Measurements from ENCODE around the gene PSD. TPM values are rescaled to one million over a fixed set of nuclear protein-coding genes. Genes with fewer than 3 reads are reported as not detected.

Gene PSD
- total RNA-seq (1 to 10 TPM in 4 of 9 donors, under 1 TPM in 5; 0.34 to 1.7 (median 0.86) TPM), polyA plus RNA-seq (under 1 TPM; 0.14 to 0.76 TPM)
- long read RNA-seq, donor 1, partial matches to known transcripts, result 0 of 1 reads
- long read RNA-seq, donor 1, other reads (novel, unspliced or antisense), result 1 of 1 reads
- long read RNA-seq, donor 2, partial matches to known transcripts, result 1 of 2 reads
- long read RNA-seq, donor 2, other reads (novel, unspliced or antisense), result 1 of 2 reads
- long read RNA-seq, donor 3, partial matches to known transcripts, result 0 of 1 reads
- long read RNA-seq, donor 3, other reads (novel, unspliced or antisense), result 1 of 1 reads

DNA sequence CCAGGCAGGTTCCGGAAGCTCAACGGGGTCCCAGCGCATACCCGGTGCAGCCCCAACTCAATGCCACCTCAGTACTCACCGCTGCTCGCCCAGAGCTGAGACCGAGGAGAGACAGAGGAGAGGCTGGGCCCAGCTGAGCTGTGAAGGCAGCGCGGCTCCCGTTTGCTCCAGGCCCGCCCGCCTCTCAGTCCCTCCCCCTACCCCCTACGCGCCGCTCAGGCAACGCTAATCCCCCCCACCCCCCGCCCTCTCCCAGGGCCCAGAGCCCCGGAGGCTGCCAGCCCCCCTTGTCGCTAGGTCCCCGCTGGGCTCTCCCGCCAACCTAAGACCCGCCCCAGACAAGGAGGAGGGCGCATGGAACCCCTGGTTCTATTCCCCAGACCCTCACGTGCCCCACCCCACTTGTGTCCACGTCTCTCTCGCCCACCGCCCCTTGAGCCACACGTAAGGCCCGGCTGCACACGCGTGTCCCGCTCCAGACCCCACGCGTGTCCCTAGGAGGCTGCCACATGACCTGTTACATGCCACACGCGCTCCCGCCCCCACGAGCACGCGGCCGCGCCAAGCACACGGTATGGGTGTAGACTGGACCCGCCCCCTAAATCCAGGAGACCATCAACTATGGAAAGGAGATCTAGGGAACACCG is at the start of gene PSD:
Gene PSD (minus strand): TSS at position 164 of the 647 bp plus-strand sequence. CDS start 1,747 bp downstream, outside the sequence.
- peak within 1 kb of the TSS; percentile 13 to 99 (median 88) for H3K4me3 ChIP-seq
- no peaks in the 10 kb centered on the region for H3K9me3 ChIP-seq
- peaks cover 6 to 44% (median 28%) of the 10 kb centered on the region in 12 donors for H3K4me1 ChIP-seq
- H3K27me3 ChIP-seq, result peaks cover 7 to 48% (median 26%) of the 10 kb centered on the region in 9 donors
- WGBS, 4 donors, result 1 to 3% (median 2%) methylated on average over 22 to 45 of the region's 45 CpGs
- H3K27ac ChIP-seq, result peak within 1 kb of the TSS in 1 of 12 donors; percentile 91
- TF ChIP-seq, protein P1, sequence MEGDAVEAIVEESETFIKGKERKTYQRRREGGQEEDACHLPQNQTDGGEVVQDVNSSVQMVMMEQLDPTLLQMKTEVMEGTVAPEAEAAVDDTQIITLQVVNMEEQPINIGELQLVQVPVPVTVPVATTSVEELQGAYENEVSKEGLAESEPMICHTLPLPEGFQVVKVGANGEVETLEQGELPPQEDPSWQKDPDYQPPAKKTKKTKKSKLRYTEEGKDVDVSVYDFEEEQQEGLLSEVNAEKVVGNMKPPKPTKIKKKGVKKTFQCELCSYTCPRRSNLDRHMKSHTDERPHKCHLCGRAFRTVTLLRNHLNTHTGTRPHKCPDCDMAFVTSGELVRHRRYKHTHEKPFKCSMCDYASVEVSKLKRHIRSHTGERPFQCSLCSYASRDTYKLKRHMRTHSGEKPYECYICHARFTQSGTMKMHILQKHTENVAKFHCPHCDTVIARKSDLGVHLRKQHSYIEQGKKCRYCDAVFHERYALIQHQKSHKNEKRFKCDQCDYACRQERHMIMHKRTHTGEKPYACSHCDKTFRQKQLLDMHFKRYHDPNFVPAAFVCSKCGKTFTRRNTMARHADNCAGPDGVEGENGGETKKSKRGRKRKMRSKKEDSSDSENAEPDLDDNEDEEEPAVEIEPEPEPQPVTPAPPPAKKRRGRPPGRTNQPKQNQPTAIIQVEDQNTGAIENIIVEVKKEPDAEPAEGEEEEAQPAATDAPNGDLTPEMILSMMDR (IDR thresholded peaks at IDR 0.05), result no peak
- TF ChIP-seq POLR2A (IDR thresholded peaks at IDR 0.05), result no peak
- peaks cover 0 to 9% (median 7%) of the 10 kb centered on the region in 9 donors for H3K36me3 ChIP-seq
- no peak for ATAC-seq
- intact Hi-C loops (cut with DNase I), result loop anchor here in 1 of 10 donors (10.0 kb wide), 1 partner anchor 254 kb away; no protein-coding TSS in a partner anchor
- DNase-seq, result no peak

DNA sequence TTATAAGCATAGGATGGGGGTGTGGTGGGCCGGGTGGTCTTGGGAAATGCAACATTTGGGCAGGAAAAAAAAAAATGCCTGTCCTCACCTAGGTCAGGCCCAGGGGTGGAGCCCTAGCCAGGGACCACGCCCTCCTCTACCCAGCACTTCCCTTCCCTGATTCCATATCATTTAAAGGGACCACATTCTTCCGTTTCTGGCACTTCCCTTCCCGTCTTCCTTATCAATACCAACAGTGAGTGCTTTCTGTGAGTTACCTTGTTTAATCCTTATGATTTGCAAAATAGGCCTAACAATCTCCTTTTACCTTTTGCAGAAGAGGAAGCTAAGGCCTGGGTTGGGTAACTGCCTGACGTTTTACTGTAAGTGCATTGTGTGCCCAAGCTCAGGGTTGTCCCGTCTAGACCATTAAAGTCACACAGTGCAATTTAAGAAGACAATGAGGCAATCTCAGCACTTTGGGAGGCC is 49.4 kb upstream of the PSD start:
- intact Hi-C loops (cut with DNase I), result no loop called here
- Histone ChIP-seq H3K27ac (peak overlapping the region in 1 of 12 donors; percentile 75), H3K4me1 (peaks cover 0 to 19% (median 0%) of the 10 kb centered on the region in 12 donors), H3K4me3 (peak overlapping the region in 1 of 12 donors; percentile 1), H3K27me3 (no peaks in the 10 kb centered on the region), H3K36me3 (peaks cover 0 to 6% (median 0%) of the 10 kb centered on the region in 9 donors), H3K9me3 (no peaks in the 10 kb centered on the region)
- WGBS, 4 donors, result 57 to 74% (median 66%) methylated on average over 6 of the region's 6 CpGs
- DNase-seq (no peak), ATAC-seq (peak in 2 of 4 donors; percentile 23 to 40)
- TF ChIP-seq POLR2A (IDR thresholded peaks at IDR 0.05), result no peak
- TF ChIP-seq, protein P1 (IDR thresholded peaks at IDR 0.05), result no peak

DNA sequence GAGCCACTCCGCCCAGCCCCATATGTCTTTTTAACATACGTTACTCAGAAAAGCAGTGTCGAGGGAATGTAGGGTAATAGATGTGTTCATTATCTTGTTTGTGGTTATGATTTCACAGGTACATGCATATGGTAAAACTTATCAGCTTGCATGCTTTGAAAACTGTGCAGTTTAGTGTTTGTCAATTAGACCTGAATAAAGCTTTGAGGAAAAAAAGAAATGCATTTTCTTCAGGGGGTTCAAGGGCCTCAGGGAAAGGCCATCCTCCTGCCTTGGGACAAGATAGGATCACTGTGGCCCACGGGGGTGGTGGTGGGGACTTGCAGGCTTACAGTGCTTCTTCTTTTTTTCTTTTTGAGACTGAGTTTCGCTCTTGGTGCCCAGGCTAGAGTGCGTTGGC is 48.7 kb upstream of the PSD start:
- Histone ChIP-seq H3K4me1 (peaks cover 0 to 25% (median 2%) of the 10 kb centered on the region in 12 donors), H3K9me3 (no peaks in the 10 kb centered on the region), H3K27me3 (no peaks in the 10 kb centered on the region), H3K27ac (peak overlapping the region in 1 of 12 donors; percentile 75), H3K36me3 (peaks cover 0 to 6% (median 0%) of the 10 kb centered on the region in 9 donors), H3K4me3 (no peak overlapping the region)
- 75 to 96% (median 87%) methylated on average over 6 of the region's 6 CpGs for WGBS, 4 donors
- intact Hi-C loops (cut with DNase I), result no loop called here
- no peak for TF ChIP-seq POLR2A (IDR thresholded peaks at IDR 0.05)
- TF ChIP-seq, protein P1 (IDR thresholded peaks at IDR 0.05), result no peak
- DNase-seq (no peak), ATAC-seq (no peak)

DNA sequence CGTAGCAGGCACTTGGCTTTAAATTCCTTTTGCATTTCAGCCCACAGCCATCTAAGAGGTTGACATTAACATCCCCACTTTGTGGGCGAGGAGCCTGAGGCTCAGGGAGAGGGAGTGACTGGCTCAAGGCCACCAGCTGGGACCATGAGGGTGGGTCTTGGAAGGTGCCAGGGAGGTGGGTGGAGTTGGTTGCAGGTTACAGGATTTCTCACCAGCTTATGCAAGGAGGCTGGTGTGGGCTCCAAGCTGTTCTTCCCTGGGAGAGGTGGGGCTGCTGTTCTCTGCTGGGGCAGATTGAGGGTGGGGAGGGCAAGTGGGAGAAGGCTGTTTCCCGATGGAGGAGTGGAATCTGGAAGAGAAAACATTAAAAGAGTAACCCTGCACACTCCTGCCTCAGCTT is 46.9 kb upstream of the PSD start:
- peaks cover 0 to 39% (median 14%) of the 10 kb centered on the region in 12 donors for H3K4me1 ChIP-seq
- ATAC-seq, result no peak
- WGBS, 4 donors, result 58 to 75% (median 64%) methylated on average over 3 of the region's 3 CpGs
- no peaks in the 10 kb centered on the region for H3K27me3 ChIP-seq
- H3K36me3 ChIP-seq, result no peaks in the 10 kb centered on the region
- H3K4me3 ChIP-seq, result no peak overlapping the region
- intact Hi-C loops (cut with DNase I), result no loop called here
- TF ChIP-seq, protein P1 (IDR thresholded peaks at IDR 0.05), result no peak
- no peaks in the 10 kb centered on the region for H3K9me3 ChIP-seq
- DNase-seq, result no peak
- no peak overlapping the region for H3K27ac ChIP-seq
